IMR-90 (cell line): ENCODE results near the gene BOLA1. TPM values are rescaled to one million over a fixed set of nuclear protein-coding genes. Genes with fewer than 3 reads are reported as not detected.
A peak's percentile ranks its signal among the peaks of the same experiment; 100 is the strongest.

Source experiments
- ATAC-seq: fragments of 200-7000 bp; cut with Tn5 transposase; 2 replicates; pipeline ENCODE4 v1.9.1; 2020; ENCODE audit warnings: low read depth, mild to moderate bottlenecking, moderate library complexity
- BruUV-seq: library from RNA; stranded (reverse); fragments of 400-500 nt; replicated peaks from 2 replicates; lab custom pipeline; 2021; lab: Mats Ljungman, UMichigan
- CTCF ChIA-PET: fragments of 300-600 bp; formaldehyde crosslinking; extraction: SDS; loops from one replicate; lab custom pipeline; 2021; ENCODE audit warnings: antibody characterized with exemption; lab: Yijun Ruan, JAX
- POLR2A ChIA-PET: fragments of 300-600 bp; sonication (Branson Sonifier 250); formaldehyde crosslinking; loops from one replicate; lab custom pipeline; 2022; ENCODE audit warnings: antibody characterized with exemption; ENCODE audit not compliant: unreplicated experiment; lab: Charles Lee
- DNase-seq: peaks from one replicate; pipeline ENCODE4 v3.0.0; 2013
- H2AFZ ChIP-seq: replicated peaks from 2 replicates; pipeline ENCODE3; 2013; ENCODE audit warnings: low read length, mild to moderate bottlenecking; ENCODE audit not compliant: poor library complexity
- H2AK5ac ChIP-seq: 2 replicates; pipeline ENCODE4 v1.6.1; 2013; ENCODE audit warnings: low read depth, low read length, inconsistent platforms
- H2AK9ac ChIP-seq: replicated peaks from 2 replicates; pipeline ENCODE3; 2013; ENCODE audit warnings: mild to moderate bottlenecking, low read depth, low read length, moderate library complexity; ENCODE audit not compliant: poor library complexity
- H2BK120ac ChIP-seq: 2 replicates; pipeline ENCODE4 v1.6.1; 2013; ENCODE audit warnings: low read depth, low read length, inconsistent platforms
- H2BK15ac ChIP-seq: 3 replicates; pipeline ENCODE4 v1.6.1; 2013; ENCODE audit warnings: low read depth, low read length, inconsistent platforms
- H2BK20ac ChIP-seq: 2 replicates; pipeline ENCODE4 v1.6.1; 2013; ENCODE audit warnings: low read depth, mild to moderate bottlenecking, inconsistent platforms, low read length, moderate library complexity
- H2BK5ac ChIP-seq: 2 replicates; pipeline ENCODE4 v1.6.1; 2013; ENCODE audit warnings: mild to moderate bottlenecking, low read depth, low read length, inconsistent platforms; ENCODE audit not compliant: poor library complexity, severe bottlenecking
- H3K14ac ChIP-seq: replicated peaks from 2 replicates; pipeline ENCODE4 v1.6.1; 2013; ENCODE audit warnings: low read depth, low read length, inconsistent platforms
- H3K18ac ChIP-seq: 2 replicates; pipeline ENCODE4 v1.6.1; 2013; ENCODE audit warnings: low read depth, low read length, control low read depth
- H3K23ac ChIP-seq: 2 replicates; pipeline ENCODE4 v1.6.1; 2013; ENCODE audit warnings: low read depth, low read length, inconsistent platforms
- H3K27ac ChIP-seq: 2 replicates; pipeline ENCODE4 v1.5.1; 2013; ENCODE audit warnings: mild to moderate bottlenecking, control low read depth, low read length; ENCODE audit not compliant: insufficient read depth
- H3K27me3 ChIP-seq: 2 replicates; pipeline ENCODE4 v1.6.1; 2013; ENCODE audit warnings: low read length; ENCODE audit not compliant: control insufficient read depth, insufficient read depth
- H3K36me3 ChIP-seq: 2 replicates; pipeline ENCODE4 v1.6.1; 2013; ENCODE audit warnings: low read length, mixed read lengths; ENCODE audit not compliant: control insufficient read depth, insufficient read depth
- H3K4ac ChIP-seq: 2 replicates; pipeline ENCODE4 v1.6.1; 2013; ENCODE audit warnings: low read depth, low read length, inconsistent platforms
- H3K4me1 ChIP-seq: 2 replicates; pipeline ENCODE4 v1.6.1; 2013; ENCODE audit warnings: low read length, mixed read lengths; ENCODE audit not compliant: control insufficient read depth, insufficient read depth
- H3K4me2 ChIP-seq: 2 replicates; pipeline ENCODE4 v1.6.1; 2013; ENCODE audit warnings: low read depth, mild to moderate bottlenecking, control low read depth, low read length, moderate library complexity
- H3K4me3 ChIP-seq: 2 replicates; pipeline ENCODE4 v1.5.1; 2013; ENCODE audit warnings: low read depth, mild to moderate bottlenecking, control low read depth, low read length, moderate library complexity; ENCODE audit not compliant: insufficient read depth
- H3K56ac ChIP-seq: 2 replicates; pipeline ENCODE4 v1.6.1; 2013; ENCODE audit warnings: low read length, inconsistent platforms; ENCODE audit not compliant: insufficient read depth; ENCODE audit errors: extremely low read depth
- H3K79me1 ChIP-seq, 2 experiments: 2 replicates each; pipeline ENCODE4 v1.6.1; 2013; ENCODE audit warnings: low read length in 2 of 2, inconsistent platforms in 1 of 2, low read depth in 1 of 2
- H3K9ac ChIP-seq: 2 replicates; pipeline ENCODE4 v1.6.1; 2013; ENCODE audit warnings: low read depth, low read length, control low read depth
- H3K9me1 ChIP-seq: 2 replicates; pipeline ENCODE4 v1.6.1; 2013; ENCODE audit warnings: low read length, inconsistent platforms; ENCODE audit not compliant: insufficient read depth
- H3K9me3 ChIP-seq: 2 replicates; pipeline ENCODE4 v1.6.1; 2013; ENCODE audit warnings: low read length; ENCODE audit not compliant: control insufficient read depth, insufficient read depth
- H4K20me1 ChIP-seq: 2 replicates; pipeline ENCODE4 v1.6.1; 2013; ENCODE audit warnings: low read length, inconsistent platforms; ENCODE audit not compliant: insufficient read depth
- H4K5ac ChIP-seq: 2 replicates; pipeline ENCODE4 v1.6.1; 2013; ENCODE audit warnings: mild to moderate bottlenecking, low read depth, low read length, control low read depth
- H4K8ac ChIP-seq, 2 experiments: 2 replicates each; pipeline ENCODE4 v1.6.1; 2013; ENCODE audit warnings: low read depth in 2 of 2, low read length in 2 of 2, control low read depth in 1 of 2, inconsistent platforms in 1 of 2
- H4K91ac ChIP-seq: 2 replicates; pipeline ENCODE4 v1.6.1; 2013; ENCODE audit warnings: low read depth, low read length, inconsistent platforms; ENCODE audit not compliant: insufficient read depth
- BHLHE40 ChIP-seq: fragments of 150-350 bp; IDR thresholded peaks from 2 replicates; pipeline ENCODE4 v1.6.1; 2016; ENCODE audit warnings: mild to moderate bottlenecking, low read depth, low read length
- CTCF ChIP-seq: conservative IDR thresholded peaks from 2 replicates; pipeline ENCODE4 v1.5.1; 2012; ENCODE audit warnings: mild to moderate bottlenecking, low read depth, low read length, improper control_type of control experiment
- MAFK ChIP-seq: IDR thresholded peaks from 2 replicates; pipeline ENCODE4 v1.6.1; 2012; ENCODE audit warnings: low read depth, low read length, improper control_type of control experiment
- MAZ ChIP-seq: IDR thresholded peaks from 2 replicates; pipeline ENCODE4 v1.6.1; 2012; ENCODE audit warnings: low read depth, mild to moderate bottlenecking, low read length, improper control_type of control experiment, moderate library complexity, borderline replicate concordance
- MXI1 ChIP-seq: IDR thresholded peaks from 2 replicates; pipeline ENCODE4 v1.6.1; 2012; ENCODE audit warnings: low read depth, mild to moderate bottlenecking, low read length, moderate library complexity, borderline replicate concordance
- WGBS, 2 experiments: methylation state at CpG; one replicate each; pipeline versions ENCODE4 v1.1.5 to v1.1.7; 2013; ENCODE audit warnings: missing lambda C conversion rate in 2 of 2; ENCODE audit not compliant: insufficient read length in 1 of 2; ENCODE audit errors: extremely low coverage in 2 of 2; 5-methylcytosine and 5-hydroxymethylcytosine counted together
- dilution Hi-C: fragments of 300-500 bp; cut with HindIII; formaldehyde crosslinking; loops from one replicate; pipeline ENCODE4 v1.14.3; 2018; ENCODE audit warnings: low sequenced_read_pairs; ENCODE audit not compliant: unreplicated experiment
- in situ Hi-C: fragments of 300-500 bp; cut with MboI; formaldehyde crosslinking; loops from 3 replicates; pipeline ENCODE4 v1.14.3; 2019; ENCODE audit warnings: low sequenced_read_pairs, inconsistent platforms, mixed read lengths
- intact Hi-C: fragments of 100-400 bp; cut with micrococcal nuclease; formaldehyde crosslinking; loops from 2 replicates; pipeline ENCODE4 v1.10.0; 2022
- polyA plus RNA-seq, 3 experiments: library from polyadenylated mRNA; depleted of rRNA; stranded (reverse); fragments of >200 nt; gene quantifications; 2 replicates each; pipeline ENCODE4 v1.2.3, GENCODE V29; 2012; ENCODE audit warnings: low replicate concordance in 1 of 3
- total RNA-seq: library from RNA; depleted of rRNA; stranded (reverse); fragments of >200 nt; gene quantifications from 2 replicates; pipeline ENCODE4 v1.2.3, GENCODE V29; 2012

The BOLA1 gene
- total and polyA plus RNA-seq, 2 of the 4 experiments (the other 2 are of a cell fraction) = 3.4 to 12.6 TPM

- H3K4me2 ChIP-seq = peak overlapping the region; percentile 91
- peaks cover 14% of the 10 kb centered on the region for H3K9me1 ChIP-seq
- H4K91ac ChIP-seq = peak overlapping the region; percentile 86
- peaks cover 35% of the 10 kb centered on the region for H3K36me3 ChIP-seq
- WGBS, 2 experiments = no CpG with 5 or more reads among the region's 1 CpG
- peak overlapping the region; percentile 89 for H3K4me3 ChIP-seq
- CTCF ChIA-PET = no interaction called here
- H2BK15ac ChIP-seq = no peak overlapping the region
- ATAC-seq = no peak
- TF ChIP-seq MAZ (no peak), MXI1 (no peak), MAFK (no peak), BHLHE40 (no peak), CTCF (no peak)
- H2AK9ac ChIP-seq = peak overlapping the region; percentile 94
- H3K56ac ChIP-seq = peak overlapping the region; percentile 93
- in situ Hi-C loops = no loop called here
- H3K14ac ChIP-seq = peak overlapping the region; percentile 92
- no peak for DNase-seq
- H3K9me3 ChIP-seq = no peaks in the 10 kb centered on the region
- no TSS peak for BruUV-seq
- peak overlapping the region; percentile 91 for H3K4ac ChIP-seq
- H4K5ac ChIP-seq = peak overlapping the region; percentile 90
- H3K27ac ChIP-seq = peak overlapping the region; percentile 91
- H3K79me1 ChIP-seq = peaks cover 29 to 68% of the 10 kb centered on the region in 2 experiments
- peaks cover 8% of the 10 kb centered on the region; the same call in 1 of the 2 replicates for H4K20me1 ChIP-seq
- peak overlapping the region; percentile 94 for H3K9ac ChIP-seq
- intact Hi-C loops = no loop called here
- no peak overlapping the region for H2BK120ac ChIP-seq
- H2BK20ac ChIP-seq = no peak overlapping the region
- peak overlapping the region; percentile 82 for H2BK5ac ChIP-seq
- peaks cover 5% of the 10 kb centered on the region for H3K4me1 ChIP-seq
- no peaks in the 10 kb centered on the region for H3K27me3 ChIP-seq
- H2AK5ac ChIP-seq = peak overlapping the region; percentile 68
- POLR2A ChIA-PET = interaction anchor here (0.7 to 1.2 kb wide), 2 partner anchors 9 to 41 kb away, joined by 3 to 6 read pairs; a partner anchor contains a TSS
- H2AFZ ChIP-seq = peak overlapping the region; percentile 94
- peak overlapping the region; percentile 91 for H3K23ac ChIP-seq
- peak overlapping the region; percentile 91 to 98 for H4K8ac ChIP-seq
- H3K18ac ChIP-seq = no peak overlapping the region
- dilution Hi-C loops = no loop called here
Observed at GRCh38 chr1:149928401-149928724, 29.0 kb downstream of the BOLA1 start.
